K562 (cell line): ENCODE results near the gene SH3TC2. TPM values are rescaled to one million over a fixed set of nuclear protein-coding genes. Genes with fewer than 3 reads are reported as not detected.

Source experiments
- ATAC-seq: fragments of 200-7000 bp; cut with Tn5 transposase; 3 replicates; pipeline ENCODE4 v1.9.1; 2020; ENCODE audit warnings: moderate library complexity
- BruUV-seq: library from RNA; stranded (reverse); fragments of 400-500 nt; replicated peaks from 2 replicates; lab custom pipeline; 2021; lab: Mats Ljungman, UMichigan
- CTCF ChIA-PET: fragments of 300-600 bp; formaldehyde crosslinking; extraction: SDS; loops from one replicate; lab custom pipeline; 2021; ENCODE audit warnings: low intra/inter-chr PET ratio; lab: Yijun Ruan, JAX
- POLR2A ChIA-PET: fragments of 300-600, 350-650 bp; sonication (Branson Sonifier 250); formaldehyde crosslinking; extraction: SDS; loops from one replicate; lab custom pipeline; 2021; ENCODE audit warnings: antibody characterized with exemption, inconsistent platforms; lab: Yijun Ruan, JAX
- DNase-seq, 4 experiments: peaks; one replicate each; pipeline versions ENCODE4 v3.0.0 to v3.0.0-alpha.2; 2011 to 2018; ENCODE audit warnings: low spot score in 3 of 4, mixed read lengths in 3 of 4; ENCODE audit errors: extremely low read depth in 1 of 4
- FAIRE-seq: peaks from 2 replicates; lab custom pipeline; 2011; peaks lifted over from hg19 to GRCh38; lab: Jason Lieb, UNC
- H2AFZ ChIP-seq: 2 replicates; pipeline ENCODE4 v1.6.0; 2011; ENCODE audit warnings: low read depth, low read length, control low read depth, inconsistent platforms
- H3K27ac ChIP-seq: fragments of 200-600 bp; 3 replicates; pipeline ENCODE4 v1.8.0; 2011; ENCODE audit warnings: low read depth, mild to moderate bottlenecking, control low read depth, inconsistent platforms, low read length, moderate library complexity, mixed read lengths; ENCODE audit errors: extremely low read depth
- H3K27me3 ChIP-seq, 2 experiments: fragments of 300-600 bp in 1 of 2; 2 replicates in 1 of 2; 3 replicates in 1 of 2; pipeline versions ENCODE4 v1.6.0 to v1.8.0; 2011; ENCODE audit warnings: inconsistent platforms in 2 of 2, low read length in 2 of 2, mild to moderate bottlenecking in 1 of 2, mixed read lengths in 1 of 2, moderate library complexity in 1 of 2; ENCODE audit not compliant: control insufficient read depth in 2 of 2, insufficient read depth in 2 of 2
- H3K36me3 ChIP-seq: fragments of 300-600 bp; 3 replicates; pipeline ENCODE4 v1.8.0; 2011; ENCODE audit warnings: mild to moderate bottlenecking, low read length, inconsistent platforms; ENCODE audit not compliant: control insufficient read depth, insufficient read depth
- H3K4me1 ChIP-seq, 2 experiments: fragments of 200-600 bp in 1 of 2; replicated peaks in 1 of 2; 2 replicates in 1 of 2; 3 replicates in 1 of 2; pipeline versions ENCODE4 v1.5.1 to v1.8.0; 2011; ENCODE audit warnings: inconsistent platforms in 2 of 2, low read length in 2 of 2, mild to moderate bottlenecking in 1 of 2, mixed read lengths in 1 of 2, moderate library complexity in 1 of 2; ENCODE audit not compliant: control insufficient read depth in 2 of 2, insufficient read depth in 2 of 2
- H3K4me2 ChIP-seq: 2 replicates; pipeline ENCODE4 v1.6.1; 2011; ENCODE audit warnings: low read length, control low read depth, inconsistent platforms, mixed read lengths; ENCODE audit not compliant: insufficient read depth
- H3K4me3 ChIP-seq: fragments of 200-600 bp; sonication (generic), shearing (Covaris generic); 2 replicates; pipeline ENCODE4 v1.5.1; 2016; ENCODE audit warnings: control low read depth, inconsistent platforms
- H3K79me2 ChIP-seq: fragments of 200-600 bp; 3 replicates; pipeline ENCODE4 v1.8.0; 2011; ENCODE audit warnings: low read length, inconsistent platforms; ENCODE audit not compliant: control insufficient read depth, insufficient read depth
- H3K9ac ChIP-seq, 2 experiments: 2 replicates each; pipeline versions ENCODE4 v1.6.0 to v1.6.1; 2011; ENCODE audit warnings: low read depth in 2 of 2, low read length in 2 of 2, control low read depth in 1 of 2, inconsistent platforms in 1 of 2, mild to moderate bottlenecking in 1 of 2, mixed read lengths in 1 of 2; ENCODE audit not compliant: insufficient read depth in 1 of 2
- H3K9me1 ChIP-seq: one replicate; pipeline ENCODE4 v1.6.0; 2011; ENCODE audit warnings: inconsistent platforms, mild to moderate bottlenecking, low read length, moderate library complexity; ENCODE audit not compliant: control insufficient read depth, insufficient read depth
- H3K9me3 ChIP-seq: replicated peaks from 2 replicates; pipeline ENCODE4 v1.5.1; 2011; ENCODE audit warnings: low read depth, low read length, inconsistent platforms; ENCODE audit not compliant: control insufficient read depth, insufficient read depth
- H4K20me1 ChIP-seq: replicated peaks from 2 replicates; pipeline ENCODE4 v1.6.1; 2011; ENCODE audit warnings: low read length, inconsistent platforms, mixed read lengths; ENCODE audit not compliant: control insufficient read depth, insufficient read depth
- ESRRB ChIP-seq: fragments of 250-450 bp; sonication (Bioruptor Pico); IDR thresholded peaks from 2 replicates; pipeline ENCODE4 v1.5.0; 2020; ENCODE audit warnings: mild to moderate bottlenecking, moderate library complexity, borderline replicate concordance
- FOXK1 ChIP-seq: sonication (generic); formaldehyde crosslinking; IDR thresholded peaks from 2 replicates; pipeline ENCODE4 v1.8.0; 2022; ENCODE audit warnings: missing genetic modification reagents, mild to moderate bottlenecking, borderline replicate concordance
- MCM3 ChIP-seq: fragments of 450-650 bp; IDR thresholded peaks from 2 replicates; pipeline ENCODE4 v1.6.1; 2016
- MECOM ChIP-seq: fragments of 250-450 bp; sonication (Bioruptor Pico); IDR thresholded peaks from 2 replicates; pipeline ENCODE4 v1.8.0; 2022; ENCODE audit warnings: inconsistent platforms
- NCOA4 ChIP-seq: fragments of 450-650 bp; IDR thresholded peaks from 2 replicates; pipeline ENCODE4 v1.6.1; 2018; ENCODE audit warnings: mild to moderate bottlenecking; ENCODE audit not compliant: partially characterized antibody
- NCOR1 ChIP-seq: fragments of 450-650 bp; IDR thresholded peaks from 2 replicates; pipeline ENCODE4 v1.6.1; 2016; ENCODE audit warnings: mild to moderate bottlenecking, moderate library complexity
- NR2C1 ChIP-seq, 2 experiments: fragments of 450-650 bp; IDR thresholded peaks; 2 replicates each; pipeline ENCODE4 v1.6.1; 2017; ENCODE audit warnings: mild to moderate bottlenecking in 2 of 2, antibody characterized with exemption in 1 of 2, inconsistent platforms in 1 of 2, missing compliant biosample characterization in 1 of 2, missing genetic modification characterization in 1 of 2
- NR2C2 ChIP-seq, 2 experiments: fragments of 200-800 bp in 1 of 2; sonication (Bioruptor generic) in 1 of 2; sonication (generic) in 1 of 2; formaldehyde crosslinking in 1 of 2; IDR thresholded peaks; 2 replicates each; pipeline versions ENCODE4 v1.6.1 to v1.8.0; 2016 to 2022; ENCODE audit warnings: mild to moderate bottlenecking in 1 of 2, missing compliant biosample characterization in 1 of 2, missing genetic modification characterization in 1 of 2, missing genetic modification reagents in 1 of 2
- NR2F6 ChIP-seq: fragments of 450-650 bp; formaldehyde crosslinking; IDR thresholded peaks from 2 replicates; pipeline ENCODE4 v1.4.0; 2020; ENCODE audit warnings: mild to moderate bottlenecking
- PRMT5 ChIP-seq: sonication (generic); formaldehyde crosslinking; IDR thresholded peaks from 2 replicates; pipeline ENCODE4 v1.5.0; 2020; ENCODE audit warnings: missing genetic modification reagents
- SMARCA5 ChIP-seq: fragments of 450-650 bp; IDR thresholded peaks from 2 replicates; pipeline ENCODE4 v1.6.1; 2016
- TARDBP ChIP-seq: fragments of 450-650 bp; IDR thresholded peaks from 2 replicates; pipeline ENCODE4 v1.6.1; 2016
- TGIF2 ChIP-seq: sonication (generic); formaldehyde crosslinking; IDR thresholded peaks from 2 replicates; pipeline ENCODE4 v1.8.1; 2022; ENCODE audit warnings: mild to moderate bottlenecking, missing genetic modification reagents, moderate library complexity
- ZC3H4 ChIP-seq: sonication (generic); formaldehyde crosslinking; IDR thresholded peaks from 2 replicates; pipeline ENCODE4 v1.9.0; 2021; ENCODE audit warnings: missing genetic modification reagents, borderline replicate concordance
- ZNF217 ChIP-seq: sonication (generic); formaldehyde crosslinking; IDR thresholded peaks from 2 replicates; pipeline ENCODE4 v1.8.0; 2022; ENCODE audit warnings: mild to moderate bottlenecking, missing genetic modification reagents
- ZNF449 ChIP-seq: fragments of 250-450 bp; sonication (Bioruptor Pico); IDR thresholded peaks from 2 replicates; pipeline ENCODE4 v1.8.0; 2022; ENCODE audit warnings: moderate library complexity, mild to moderate bottlenecking, inconsistent platforms
- ZNF551 ChIP-seq: fragments of 250-450 bp; sonication (Bioruptor Pico); IDR thresholded peaks from 2 replicates; pipeline ENCODE4 v1.5.0; 2021; ENCODE audit warnings: mild to moderate bottlenecking, moderate library complexity
- WGBS: fragments of 100-300 bp; shearing (Covaris generic); methylation state at CpG from one replicate; pipeline ENCODE4 v1.1.6; 2016; ENCODE audit warnings: low coverage, mixed read lengths; ENCODE audit not compliant: insufficient coverage; ENCODE audit errors: missing lambda C conversion rate; 5-methylcytosine and 5-hydroxymethylcytosine counted together
- in situ Hi-C: fragments of 300-500 bp; cut with MboI; formaldehyde crosslinking; loops from 4 replicates; pipeline ENCODE4 v1.15.0; 2018; ENCODE audit warnings: inconsistent platforms, mixed read lengths
- intact Hi-C: fragments of 100-400 bp; cut with micrococcal nuclease; formaldehyde crosslinking; loops from 2 replicates; pipeline ENCODE4 v1.14.2; 2022
- polyA plus RNA-seq, 8 experiments: library from polyadenylated mRNA; depleted of rRNA in 4 of 8; stranded (reverse) in 5 of 8; unstranded in 3 of 8; fragments of >200 nt; fragmentation: Nextera tagmentation in 2 of 8; fragmentation: Illumina TruSeq in 1 of 8; extraction: Ambion mirVana in 2 of 8; extraction: Trizol in 1 of 8; gene quantifications; 2 replicates each; pipeline versions ENCODE4 v1.2.1 to v1.2.3, GENCODE V29; 2011 to 2014; ENCODE audit warnings: inconsistent platforms in 1 of 8, missing spikeins in 1 of 8
- total RNA-seq, 7 experiments: library from RNA; depleted of rRNA in 6 of 7; stranded (reverse); fragments of >200 nt in 6 of 7; fragmentation: Illumina TruSeq in 2 of 7; extraction: Trizol in 2 of 7; gene quantifications; 2 replicates each; pipeline versions ENCODE4 v1.2.1 to v1.2.3, GENCODE V29; 2011 to 2021; ENCODE audit warnings: low replicate concordance in 1 of 7

Gene SH3TC2
- total and polyA plus RNA-seq, 9 of the 15 experiments (the other 6 are each of a cell fraction or from before 2014, with no cell fraction given): 0.03 to 0.80 (median 0.55) TPM; not detected in 1

GRCh38 chr5:149028161-149028560 is 34.7 kb downstream of the SH3TC2 start:
- Histone ChIP-seq H3K9me3 (no peaks in the 10 kb centered on the region), H3K9ac (no peak overlapping the region), H3K4me3 (no peak overlapping the region), H3K9me1 (no peaks in the 10 kb centered on the region), H4K20me1 (no peaks in the 10 kb centered on the region), H2AFZ (no peak overlapping the region), H3K79me2 (no peaks in the 10 kb centered on the region), H3K36me3 (no peaks in the 10 kb centered on the region), H3K4me2 (no peak overlapping the region), H3K27ac (no peak overlapping the region), H3K27me3 (peaks cover 0 to 14% of the 10 kb centered on the region in 2 experiments; a peak in 2 of 5 replicates), H3K4me1 (no peaks in the 10 kb centered on the region)
- intact Hi-C loops: no loop called here
- ATAC-seq (no peak), FAIRE-seq (no peak), DNase-seq (no peak)
- in situ Hi-C loops: loop anchor here (25.0 kb wide), 2 partner anchors 591 to 841 kb away; no protein-coding TSS in a partner anchor
- POLR2A ChIA-PET: no interaction called here
- CTCF ChIA-PET: no interaction called here
- no TSS peak for BruUV-seq
- no peak for TF ChIP-seq ZNF551 (CRISPR knock-in tag)
- TF ChIP-seq TARDBP: no peak
- TF ChIP-seq NR2C1 (IDR thresholded peaks at IDR 0.05): peak; percentile 51; the same call in 1 of the 2 replicates
- TF ChIP-seq NR2C1 (tag; IDR thresholded peaks at IDR 0.05): peak; percentile 64
- TF ChIP-seq NR2C2 (CRISPR knock-in tag; IDR thresholded peaks at IDR 0.05): no peak
- TF ChIP-seq NR2C2 (tag; IDR thresholded peaks at IDR 0.05): peak; percentile 36; the same call in 1 of the 2 replicates
- 10% methylated on average over 6 of the region's 6 CpGs for WGBS

- ChIA-PET CTCF (no interaction called here), POLR2A (no interaction called here)
Measured at GRCh38 chr5:149027636-149028035, 35.2 kb downstream of the SH3TC2 start.

More at GRCh38 chr5:149027636-149028035, 35.2 kb downstream of the SH3TC2 start:
- Histone ChIP-seq H3K4me3 (no peak overlapping the region), H3K9ac (no peak overlapping the region), H3K4me2 (no peak overlapping the region), H3K36me3 (no peaks in the 10 kb centered on the region), H2AFZ (no peak overlapping the region), H3K9me3 (no peaks in the 10 kb centered on the region), H3K79me2 (no peaks in the 10 kb centered on the region), H3K27ac (no peak overlapping the region), H3K27me3 (peaks cover 0 to 14% of the 10 kb centered on the region in 2 experiments; a peak in 2 of 5 replicates), H3K9me1 (no peaks in the 10 kb centered on the region), H3K4me1 (no peaks in the 10 kb centered on the region), H4K20me1 (no peaks in the 10 kb centered on the region)
- TF ChIP-seq ZC3H4 (CRISPR knock-in tag) (no peak), MECOM (CRISPR knock-in tag) (no peak), FOXK1 (CRISPR knock-in tag) (no peak), ZNF449 (CRISPR knock-in tag) (no peak), PRMT5 (no peak), NCOR1 (no peak), MCM3 (no peak), NCOA4 (no peak), ESRRB (no peak), NR2F6 (CRISPR knock-in tag) (no peak), SMARCA5 (no peak), ZNF217 (CRISPR knock-in tag) (no peak), TGIF2 (no peak)
- WGBS: 20% methylated on average over 12 of the region's 12 CpGs
- no peak for ATAC-seq
- in situ Hi-C loops: loop anchor here (25.0 kb wide), 2 partner anchors 590 to 840 kb away; no protein-coding TSS in a partner anchor
- no peak for DNase-seq
- intact Hi-C loops: no loop called here
- FAIRE-seq: no peak
- no TSS peak for BruUV-seq
